BJ (cell line): Measurements from ENCODE around the gene LRRC1. TPM values are rescaled to one million over a fixed set of nuclear protein-coding genes. Genes with fewer than 3 reads are reported as not detected.

Source experiments
- CTCF ChIA-PET: fragments of 350-600 bp; formaldehyde crosslinking; extraction: SDS; loops from one replicate; lab custom pipeline; 2021; ENCODE audit warnings: antibody characterized with exemption, inconsistent platforms; lab: Yijun Ruan, JAX
- POLR2A ChIA-PET: fragments of 300-600 bp; sonication (Branson Sonifier 250); formaldehyde crosslinking; extraction: SDS; loops from one replicate; lab custom pipeline; 2021; ENCODE audit warnings: antibody characterized with exemption; lab: Charles Lee
- DNase-seq: peaks from one replicate; pipeline ENCODE4 v3.0.0-alpha.2; 2011; ENCODE audit warnings: low read depth
- H3K27me3 ChIP-seq: 2 replicates; pipeline ENCODE4 v1.6.0; 2011; ENCODE audit warnings: low read length; ENCODE audit not compliant: control insufficient read depth, insufficient read depth
- H3K36me3 ChIP-seq: 2 replicates; pipeline ENCODE4 v1.5.1; 2011; ENCODE audit warnings: low read length; ENCODE audit not compliant: control insufficient read depth, insufficient read depth
- H3K4me3 ChIP-seq: 2 replicates; pipeline ENCODE4 v1.5.1; 2011; ENCODE audit warnings: low read depth, mild to moderate bottlenecking, control low read depth, low read length
- CTCF ChIP-seq: IDR thresholded peaks from 2 replicates; pipeline ENCODE4 v1.5.1; 2011; ENCODE audit warnings: low read depth, mild to moderate bottlenecking, control low read depth, inconsistent platforms, low read length, moderate library complexity; ENCODE audit not compliant: insufficient read depth
- polyA plus RNA-seq: library from polyadenylated mRNA; depleted of rRNA; stranded (reverse); fragments of >200 nt; gene quantifications from 2 replicates; pipeline ENCODE4 v1.2.3, GENCODE V29; 2011

Gene LRRC1
- polyA plus RNA-seq, 1 experiment, result 4.3 TPM

DNA sequence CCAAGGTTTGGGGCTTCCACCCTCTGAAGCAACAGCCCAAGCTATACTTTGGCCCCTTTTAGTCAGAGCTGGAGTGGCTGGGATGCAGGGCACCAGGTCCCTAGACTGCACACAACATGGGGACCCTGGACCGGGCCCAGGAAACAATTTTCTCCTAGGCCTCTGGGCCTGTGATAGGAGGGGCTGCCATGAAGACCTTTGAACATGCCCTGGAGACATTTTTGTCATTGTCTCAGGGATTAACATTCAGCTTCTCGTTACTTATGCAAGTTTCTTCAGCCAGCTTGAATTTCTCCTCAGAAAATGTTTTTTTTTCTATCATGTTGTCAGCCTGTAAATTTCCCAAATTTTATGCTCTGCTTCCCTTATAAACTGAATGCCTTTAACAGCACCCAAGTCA, 82.3 kb downstream of the LRRC1 start:
- POLR2A ChIA-PET, result interaction anchor here (0.6 kb wide), 1 partner anchor 14 kb away, joined by 5 read pairs; no protein-coding TSS in a partner anchor
- CTCF ChIA-PET, result interaction anchor here (1.0 to 1.1 kb wide), 2 partner anchors 11 to 78 kb away, joined by 3 read pairs; no protein-coding TSS in a partner anchor
- H3K36me3 ChIP-seq, result no peaks in the 10 kb centered on the region

GRCh38 chr6:53878808-53879207, 84.0 kb downstream of the LRRC1 start:
- no peak for TF ChIP-seq CTCF
- DNase-seq, result no peak
- Histone ChIP-seq H3K36me3 (no peaks in the 10 kb centered on the region), H3K27me3 (no peaks in the 10 kb centered on the region), H3K4me3 (no peak overlapping the region)
- POLR2A ChIA-PET, result no interaction called here
- CTCF ChIA-PET, result interaction anchor here (0.6 to 1.1 kb wide), 2 partner anchors 77 to 853 kb away, joined by 3 read pairs; no protein-coding TSS in a partner anchor

More for the DNA sequence above, 82.3 kb downstream of the LRRC1 start:
- H3K4me3 ChIP-seq, result no peak overlapping the region
- no peak for TF ChIP-seq CTCF
- no peak for DNase-seq
- no peaks in the 10 kb centered on the region for H3K27me3 ChIP-seq

GRCh38 chr6:53879608-53880007, 84.8 kb downstream of the LRRC1 start:
- Histone ChIP-seq H3K36me3 (no peaks in the 10 kb centered on the region), H3K4me3 (no peak overlapping the region), H3K27me3 (no peaks in the 10 kb centered on the region)
- ChIA-PET POLR2A (no interaction called here), CTCF (no interaction called here)
- TF ChIP-seq CTCF, result no peak
- no peak for DNase-seq

DNA sequence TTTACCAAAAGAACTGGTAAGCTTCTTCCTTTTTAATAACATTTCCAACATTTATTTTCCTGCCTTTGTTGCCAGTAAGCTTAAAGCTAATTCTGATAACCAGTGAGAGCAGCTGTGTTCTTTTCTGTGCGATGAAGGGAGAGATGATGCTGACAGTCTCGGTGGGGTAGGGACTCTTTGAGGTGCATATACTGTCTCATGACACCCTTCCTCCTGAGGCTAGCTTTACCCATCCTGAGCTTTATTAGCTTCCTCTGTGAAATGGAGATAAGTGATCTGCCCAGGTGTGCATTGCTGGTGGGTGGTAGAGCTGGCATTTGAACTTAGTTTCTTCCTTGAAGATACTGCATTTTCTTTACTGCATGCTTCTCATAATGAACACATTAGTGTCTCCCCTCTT, 92.5 kb downstream of the LRRC1 start:
- ChIA-PET CTCF (interaction anchor here (0.7 to 1.2 kb wide), 3 partner anchors 25 to 161 kb away, joined by 3 read pairs; no protein-coding TSS in a partner anchor), POLR2A (no interaction called here)
- no peaks in the 10 kb centered on the region; the same call in 1 of the 2 replicates for H3K27me3 ChIP-seq

GRCh38 chr6:53888931-53889330, 94.1 kb downstream of the LRRC1 start:
- ChIA-PET CTCF (interaction anchor here (0.9 kb wide), 1 partner anchor 12 kb away, joined by 3 read pairs; no protein-coding TSS in a partner anchor), POLR2A (no interaction called here)
- TF ChIP-seq CTCF, result no peak
- Histone ChIP-seq H3K36me3 (no peaks in the 10 kb centered on the region; the same call in 1 of the 2 replicates), H3K27me3 (no peaks in the 10 kb centered on the region; the same call in 1 of the 2 replicates), H3K4me3 (no peak overlapping the region)
- peak; percentile 30 for DNase-seq

More for the DNA sequence above, 92.5 kb downstream of the LRRC1 start:
- no peak for TF ChIP-seq CTCF
- DNase-seq, result no peak
- Histone ChIP-seq H3K36me3 (no peaks in the 10 kb centered on the region; the same call in 1 of the 2 replicates), H3K4me3 (no peak overlapping the region)
